Measurements from ENCODE around the gene AMFR.

The AMFR gene

DNA sequence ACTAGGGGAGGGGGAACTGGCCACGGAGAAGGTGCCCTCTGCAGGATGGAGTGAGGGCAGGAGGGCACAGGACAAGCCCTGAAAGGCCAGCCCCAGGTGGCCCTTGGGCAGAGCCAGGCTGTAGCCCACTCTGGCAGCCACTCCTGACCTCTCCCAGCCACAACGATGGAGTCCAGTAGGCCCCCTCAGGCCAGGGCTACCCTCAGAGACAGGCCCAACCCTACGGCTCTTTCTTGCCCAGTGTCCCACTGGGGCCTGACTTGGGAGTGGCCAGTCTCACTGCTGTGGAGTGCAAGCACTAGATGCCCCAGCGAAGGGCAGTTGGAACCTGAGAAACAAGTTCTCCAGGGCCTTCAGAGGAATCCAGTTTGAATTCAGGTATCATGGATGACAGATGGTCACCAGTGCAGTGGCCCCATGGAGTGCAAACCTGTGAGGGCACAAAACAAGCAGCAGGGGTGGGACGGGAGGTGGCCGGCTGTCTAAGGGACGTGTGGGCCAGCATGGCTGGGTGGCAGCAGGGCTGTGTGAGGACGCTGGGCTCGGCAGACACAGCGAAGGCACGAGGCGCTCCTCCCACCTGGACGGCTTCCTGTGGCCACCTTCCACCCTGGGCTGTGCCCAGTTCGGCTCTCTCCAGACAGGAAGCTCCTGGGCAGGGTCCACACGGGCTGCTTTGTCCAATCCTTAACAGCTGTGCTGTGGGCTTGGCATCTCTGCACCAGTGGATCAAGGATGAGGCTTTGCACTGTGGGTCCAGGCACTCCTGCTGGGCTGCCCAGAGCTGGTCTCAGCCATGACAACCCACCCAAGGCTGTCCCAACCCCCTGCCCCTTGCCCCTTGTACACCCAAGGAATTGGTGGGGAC is 72.1 kb downstream of the AMFR start:
- ATAC-seq (replicated peaks; ENCODE audit: extremely low read depth, poor library complexity, severe bottlenecking) (no peak), DNase-seq (ENCODE audit: low spot score in 2 of 2) (no peak)
- H3K36me3 Mint-ChIP-seq (ENCODE audit: insufficient read depth): peaks cover 3% of the 10 kb centered on the region
- H3K27me3 Mint-ChIP-seq: no peaks in the 10 kb centered on the region
- no peak overlapping the region for H3K4me3 Mint-ChIP-seq
- H3K4me1 Mint-ChIP-seq: peaks cover 17% of the 10 kb centered on the region
- no peaks in the 10 kb centered on the region for H3K9me3 Mint-ChIP-seq
- H3K27ac Mint-ChIP-seq (ENCODE audit: low read depth): peak overlapping the region; percentile 35

DNA sequence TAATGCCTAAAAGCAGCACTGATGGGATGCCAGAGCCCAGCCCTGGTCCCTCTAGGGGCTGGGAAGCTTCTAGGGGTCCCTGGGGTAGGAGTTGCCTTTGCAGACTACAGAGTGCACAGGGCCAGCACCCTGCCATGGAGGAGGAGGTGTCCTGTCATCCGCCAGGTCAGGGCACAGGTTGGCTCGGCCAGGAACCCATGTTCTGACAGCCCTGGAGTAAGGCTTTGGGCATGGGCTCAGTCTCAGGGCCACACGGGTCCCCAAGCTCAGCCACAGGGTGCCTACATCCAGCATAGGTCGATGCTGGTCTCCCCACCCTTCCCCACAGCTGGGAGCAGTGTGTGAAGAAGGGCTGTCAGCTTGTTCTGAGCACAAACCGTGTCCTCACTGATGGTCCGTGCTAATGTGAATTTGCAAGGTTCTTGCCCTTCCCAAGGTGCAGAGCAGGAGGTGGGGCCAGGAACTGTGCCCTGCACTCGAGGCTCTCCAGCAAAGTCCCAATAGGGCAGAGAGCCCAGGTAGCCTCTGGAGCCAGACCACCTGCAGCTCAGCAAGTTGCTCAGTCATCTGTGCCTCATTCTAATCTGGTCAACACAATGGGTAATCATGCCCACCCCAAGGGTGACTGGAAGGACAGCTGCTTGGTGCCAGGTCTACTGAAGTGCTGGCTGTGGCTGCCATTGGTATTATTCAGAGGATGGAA is 72.8 kb downstream of the AMFR start:
- no peak overlapping the region for H3K4me3 Mint-ChIP-seq
- H3K36me3 Mint-ChIP-seq (ENCODE audit: insufficient read depth): peaks cover 3% of the 10 kb centered on the region
- peaks cover 16% of the 10 kb centered on the region for H3K4me1 Mint-ChIP-seq
- H3K27me3 Mint-ChIP-seq: no peaks in the 10 kb centered on the region
- DNase-seq (ENCODE audit: low spot score in 2 of 2) (no peak), ATAC-seq (replicated peaks; ENCODE audit: extremely low read depth, poor library complexity, severe bottlenecking) (no peak)
- no peaks in the 10 kb centered on the region for H3K9me3 Mint-ChIP-seq
- H3K27ac Mint-ChIP-seq (ENCODE audit: low read depth): peak overlapping the region; percentile 35

DNA sequence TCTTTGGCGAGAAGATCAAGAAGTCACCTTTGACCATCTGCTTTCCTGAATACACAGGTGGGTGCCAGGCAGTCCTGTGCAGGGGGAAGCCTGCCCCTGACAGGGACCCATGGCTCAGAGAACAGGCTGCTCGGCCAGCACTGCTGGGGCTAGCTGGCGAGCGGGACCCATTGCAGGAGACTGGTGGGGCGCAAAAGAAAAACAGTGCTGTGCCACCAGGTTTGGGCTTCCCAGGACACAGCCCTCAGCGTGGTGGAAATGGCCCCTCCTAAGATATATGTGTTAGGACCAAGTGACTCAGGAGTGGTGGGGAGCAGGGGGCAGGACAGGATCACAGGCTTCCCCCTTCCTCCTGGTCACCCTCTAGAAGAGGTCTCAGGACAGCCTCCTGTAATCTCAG is 73.9 kb downstream of the AMFR start:
- peaks cover 6% of the 10 kb centered on the region for H3K4me1 Mint-ChIP-seq
- H3K27ac Mint-ChIP-seq (ENCODE audit: low read depth): no peak overlapping the region
- H3K9me3 Mint-ChIP-seq: no peaks in the 10 kb centered on the region
- no peak for ATAC-seq (replicated peaks; ENCODE audit: extremely low read depth, poor library complexity, severe bottlenecking)
- H3K27me3 Mint-ChIP-seq: no peaks in the 10 kb centered on the region
- H3K4me3 Mint-ChIP-seq: no peak overlapping the region
- no peak for DNase-seq (ENCODE audit: low spot score in 2 of 2)
- peaks cover 3% of the 10 kb centered on the region for H3K36me3 Mint-ChIP-seq (ENCODE audit: insufficient read depth)

DNA sequence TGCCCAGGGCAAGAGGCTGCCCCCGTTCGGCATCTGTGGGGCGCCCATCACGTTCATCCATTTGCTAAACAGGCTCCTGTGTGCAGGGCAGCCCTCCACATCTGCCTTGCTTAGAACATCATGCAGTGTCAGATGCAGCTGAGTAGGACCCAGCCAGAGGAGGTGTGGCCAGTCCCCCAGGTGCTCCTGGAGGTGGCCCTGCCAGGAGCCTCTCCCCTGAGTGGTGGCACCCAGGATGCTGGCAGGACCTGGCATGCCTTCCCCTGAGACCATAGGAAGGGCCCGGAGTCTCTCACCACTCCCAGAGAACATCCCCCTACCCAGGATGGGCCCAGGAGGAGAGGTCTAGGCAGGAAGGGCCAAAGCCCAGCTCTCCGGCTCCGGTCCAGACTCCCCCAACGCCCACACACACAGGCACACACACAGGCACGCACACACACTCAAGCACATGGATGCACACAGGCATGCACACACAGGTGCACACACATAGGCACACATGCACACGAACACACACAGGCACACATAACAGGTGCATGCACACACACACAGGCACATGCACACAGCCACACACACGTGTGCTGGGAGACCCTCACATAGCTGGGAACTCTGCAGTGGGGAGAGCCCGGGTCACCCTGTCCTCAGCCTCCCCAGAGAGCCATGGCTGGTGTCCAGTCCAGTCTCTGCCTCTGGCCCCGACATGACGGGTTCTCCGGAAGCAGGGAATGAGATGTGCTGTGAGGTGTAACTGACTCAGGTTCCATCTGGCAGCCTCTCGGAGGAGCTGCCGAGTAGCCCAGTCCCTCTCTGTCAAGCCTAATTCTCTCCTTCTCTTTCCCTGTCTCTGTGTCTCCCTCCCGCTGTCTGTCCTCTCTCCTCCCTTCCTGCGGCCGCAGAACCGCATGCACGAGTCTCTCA is 74.6 kb downstream of the AMFR start:
- DNase-seq (ENCODE audit: low spot score in 2 of 2): no peak

DNA sequence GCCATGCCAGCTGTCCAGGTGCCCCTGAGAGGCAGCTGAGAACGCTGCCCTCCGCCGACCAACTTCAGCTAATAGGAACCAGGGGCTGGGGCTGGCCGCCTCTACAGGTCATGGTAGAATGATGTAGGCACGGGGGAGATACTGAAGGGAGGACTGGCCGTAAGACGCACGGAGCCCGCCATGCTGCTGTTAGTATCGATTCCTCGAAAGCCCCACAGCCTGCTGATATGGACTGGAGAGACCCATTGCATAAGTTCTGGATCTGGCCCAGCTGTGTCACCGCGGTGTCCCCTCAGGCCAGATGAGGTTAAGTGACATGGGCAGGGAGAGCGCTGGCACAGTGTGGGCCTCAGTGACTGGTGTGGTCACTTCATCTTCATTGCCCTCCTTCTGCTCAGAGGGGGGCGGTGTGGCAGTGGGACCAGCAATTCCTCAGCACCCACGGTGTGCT is 75.6 kb downstream of the AMFR start:
- H3K27me3 Mint-ChIP-seq: no peaks in the 10 kb centered on the region
- H3K4me3 Mint-ChIP-seq: no peak overlapping the region
- H3K27ac Mint-ChIP-seq (ENCODE audit: low read depth): no peak overlapping the region
- no peaks in the 10 kb centered on the region for H3K9me3 Mint-ChIP-seq
- no peak for ATAC-seq (replicated peaks; ENCODE audit: extremely low read depth, poor library complexity, severe bottlenecking)
- DNase-seq (ENCODE audit: low spot score in 2 of 2): no peak
- H3K4me1 Mint-ChIP-seq: no peaks in the 10 kb centered on the region
- peaks cover 5% of the 10 kb centered on the region for H3K36me3 Mint-ChIP-seq (ENCODE audit: insufficient read depth)

More for the DNA sequence above, 74.6 kb downstream of the AMFR start:
- Mint-ChIP-seq H3K27ac (ENCODE audit: low read depth) (no peak overlapping the region), H3K36me3 (ENCODE audit: insufficient read depth) (peaks cover 5% of the 10 kb centered on the region), H3K4me3 (no peak overlapping the region), H3K27me3 (no peaks in the 10 kb centered on the region), H3K4me1 (no peaks in the 10 kb centered on the region), H3K9me3 (no peaks in the 10 kb centered on the region)
- ATAC-seq (replicated peaks; ENCODE audit: extremely low read depth, poor library complexity, severe bottlenecking): no peak

DNA sequence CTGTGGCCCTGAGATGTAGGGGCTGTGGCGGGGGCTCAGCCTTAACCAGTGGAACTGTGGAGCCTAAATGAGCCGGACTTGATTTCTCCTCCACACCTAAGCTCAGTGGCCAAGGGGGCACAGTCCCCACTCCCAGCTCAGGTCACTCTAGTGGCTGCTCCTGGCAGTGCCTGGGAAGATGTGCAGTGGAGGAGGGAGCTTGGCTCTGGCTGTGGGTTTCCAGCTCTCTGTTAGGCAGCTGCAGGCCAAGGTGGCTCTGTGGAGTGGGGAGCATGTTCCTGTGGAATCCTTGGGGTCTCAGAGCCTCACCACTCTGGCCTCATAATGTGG is 76.3 kb downstream of the AMFR start:
- peaks cover 7% of the 10 kb centered on the region for H3K36me3 Mint-ChIP-seq (ENCODE audit: insufficient read depth)
- no peaks in the 10 kb centered on the region for H3K9me3 Mint-ChIP-seq
- no peak for ATAC-seq (replicated peaks; ENCODE audit: extremely low read depth, poor library complexity, severe bottlenecking)
- H3K4me1 Mint-ChIP-seq: no peaks in the 10 kb centered on the region
- no peak overlapping the region for H3K4me3 Mint-ChIP-seq
- H3K27ac Mint-ChIP-seq (ENCODE audit: low read depth): no peak overlapping the region
- H3K27me3 Mint-ChIP-seq: no peaks in the 10 kb centered on the region
- no peak for DNase-seq (ENCODE audit: low spot score in 2 of 2)

DNA sequence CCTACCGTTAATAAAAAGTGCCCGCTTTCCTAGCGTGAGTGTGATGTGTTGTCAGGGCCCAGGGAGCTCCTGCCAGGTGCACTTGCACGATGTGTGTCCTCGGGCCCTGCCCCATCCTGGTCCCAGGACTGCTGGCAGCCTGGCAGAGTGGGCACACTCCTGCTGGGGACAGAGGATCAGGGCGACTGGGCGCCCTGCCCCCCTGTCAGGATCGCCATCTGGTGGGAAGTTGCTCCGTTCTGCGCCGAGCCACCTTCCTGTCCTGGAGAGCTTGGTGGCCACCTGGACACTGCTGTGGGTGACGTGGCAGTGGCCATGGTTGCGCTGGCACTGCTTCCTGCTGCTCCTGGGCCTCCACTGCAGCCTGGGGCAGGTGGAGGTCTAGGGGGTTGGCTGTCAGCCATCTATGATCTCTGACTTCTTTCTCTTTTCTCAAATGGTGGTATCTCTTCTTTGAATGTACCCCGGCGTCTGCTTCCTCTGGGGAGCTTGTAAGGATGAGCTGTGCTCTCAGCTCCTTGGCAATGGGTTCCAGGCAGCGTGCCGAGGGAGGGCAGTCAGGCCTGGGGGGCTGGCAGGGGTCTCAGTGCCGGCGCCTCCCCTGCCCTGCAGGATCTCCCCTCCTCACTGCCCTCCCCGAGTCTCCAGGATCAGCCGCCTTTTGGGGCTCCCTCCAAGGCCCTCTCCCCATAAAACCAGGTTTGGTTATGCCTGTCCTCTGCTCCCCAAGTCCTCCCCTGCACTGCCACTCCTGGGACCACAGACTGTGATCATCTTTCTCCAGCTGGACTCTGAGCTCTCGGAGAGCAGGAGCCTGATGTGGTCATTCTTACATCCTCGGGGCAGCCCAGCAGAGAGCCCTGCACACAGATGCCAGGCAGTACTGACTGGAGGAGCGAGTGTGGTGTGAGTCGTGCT is 76.9 kb downstream of the AMFR start:
- H3K4me3 Mint-ChIP-seq: no peak overlapping the region
- H3K27me3 Mint-ChIP-seq: no peaks in the 10 kb centered on the region
- no peak overlapping the region for H3K27ac Mint-ChIP-seq (ENCODE audit: low read depth)
- no peaks in the 10 kb centered on the region for H3K4me1 Mint-ChIP-seq
- peaks cover 7% of the 10 kb centered on the region for H3K36me3 Mint-ChIP-seq (ENCODE audit: insufficient read depth)
- no peaks in the 10 kb centered on the region for H3K9me3 Mint-ChIP-seq
- DNase-seq (ENCODE audit: low spot score in 2 of 2): no peak
- ATAC-seq (replicated peaks; ENCODE audit: extremely low read depth, poor library complexity, severe bottlenecking): no peak

DNA sequence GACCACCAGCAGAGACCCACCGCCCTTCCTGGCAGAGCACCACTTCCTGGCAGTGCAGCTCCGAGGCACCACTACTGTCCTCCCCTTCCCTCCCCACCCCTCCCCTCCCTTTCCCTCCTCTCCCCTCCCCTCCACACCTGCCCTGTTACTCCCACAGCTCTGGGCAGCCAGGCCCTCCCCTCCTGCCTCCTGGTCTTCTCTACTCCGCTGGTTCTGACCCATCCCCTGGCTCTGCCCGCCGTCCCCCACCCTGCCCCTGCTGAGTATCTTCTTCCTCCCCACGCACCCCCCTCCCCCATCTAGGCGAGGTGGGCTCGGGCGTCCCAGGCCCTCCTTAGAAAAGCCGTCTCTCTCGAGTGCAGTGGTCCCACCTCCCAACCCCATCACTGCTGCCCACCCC is 77.7 kb downstream of the AMFR start:
- ATAC-seq (replicated peaks; ENCODE audit: extremely low read depth, poor library complexity, severe bottlenecking): no peak
- H3K4me3 Mint-ChIP-seq: no peak overlapping the region
- no peaks in the 10 kb centered on the region for H3K9me3 Mint-ChIP-seq
- H3K27ac Mint-ChIP-seq (ENCODE audit: low read depth): no peak overlapping the region
- no peaks in the 10 kb centered on the region for H3K27me3 Mint-ChIP-seq
- no peak for DNase-seq (ENCODE audit: low spot score in 2 of 2)
- H3K36me3 Mint-ChIP-seq (ENCODE audit: insufficient read depth): peaks cover 7% of the 10 kb centered on the region
- H3K4me1 Mint-ChIP-seq: no peaks in the 10 kb centered on the region

DNA sequence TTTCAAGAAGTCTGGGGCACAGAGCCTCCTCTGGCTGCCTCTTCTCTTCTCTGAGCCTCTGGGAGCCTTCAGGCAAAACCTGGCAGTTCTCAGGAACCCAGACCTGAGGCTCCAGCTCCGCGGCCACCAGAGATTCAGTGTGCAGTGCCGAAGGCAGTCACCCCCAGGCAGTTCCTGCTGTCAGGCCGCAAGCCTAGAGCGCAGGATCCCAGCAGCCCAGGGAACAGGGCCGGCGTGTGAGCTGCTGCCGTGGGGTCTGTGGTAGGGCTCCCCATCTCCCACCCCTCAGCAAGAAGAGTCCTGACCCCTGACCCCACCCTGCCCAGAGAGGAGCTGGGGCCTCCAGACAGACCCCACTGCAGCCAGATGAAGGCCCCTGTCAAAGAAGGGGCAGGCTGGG is 78.2 kb downstream of the AMFR start:
- Mint-ChIP-seq H3K4me1 (no peaks in the 10 kb centered on the region), H3K9me3 (no peaks in the 10 kb centered on the region), H3K4me3 (no peak overlapping the region), H3K36me3 (ENCODE audit: insufficient read depth) (peaks cover 7% of the 10 kb centered on the region), H3K27ac (ENCODE audit: low read depth) (no peak overlapping the region), H3K27me3 (no peaks in the 10 kb centered on the region)
- ATAC-seq (replicated peaks; ENCODE audit: extremely low read depth, poor library complexity, severe bottlenecking) (no peak), DNase-seq (ENCODE audit: low spot score in 2 of 2) (no peak)

DNA sequence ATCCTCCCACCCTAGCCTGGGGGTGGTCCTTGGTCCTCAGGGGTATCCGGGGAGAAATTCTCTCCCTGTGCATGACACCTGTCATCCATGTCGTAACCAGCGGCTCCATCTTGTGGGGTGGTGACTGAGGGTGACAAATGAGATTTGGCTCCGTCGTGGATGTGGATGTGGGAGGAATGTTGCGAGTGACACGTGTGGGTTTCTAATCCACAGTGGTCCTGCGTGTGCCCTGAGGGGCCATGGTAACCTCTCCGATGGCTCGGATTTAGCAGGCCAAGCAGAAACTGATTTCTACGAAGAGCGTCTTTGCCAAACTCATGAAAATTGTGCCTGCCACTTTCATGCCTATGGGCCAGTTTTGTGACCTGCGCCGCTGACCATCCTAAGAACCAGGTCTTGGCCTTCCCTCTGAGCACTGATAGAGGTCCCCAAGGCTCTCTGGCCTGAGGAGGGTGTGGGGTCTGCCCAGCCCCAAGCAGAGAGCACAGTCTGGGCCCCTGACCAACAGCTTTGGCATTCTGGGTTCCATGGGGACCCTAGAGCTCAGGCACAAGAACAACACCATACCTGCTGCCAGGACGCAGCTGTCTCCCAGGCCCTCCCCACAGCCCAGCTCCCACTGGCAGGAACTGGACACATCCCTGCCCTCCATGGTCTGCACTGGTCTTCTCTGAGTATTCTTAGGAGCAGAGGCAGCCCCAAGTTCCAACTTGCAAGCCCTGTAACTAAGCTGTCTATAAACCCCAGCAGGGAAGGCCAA is 79.0 kb downstream of the AMFR start:
- Mint-ChIP-seq H3K27ac (ENCODE audit: low read depth) (no peak overlapping the region), H3K4me3 (no peak overlapping the region), H3K36me3 (ENCODE audit: insufficient read depth) (peaks cover 8% of the 10 kb centered on the region), H3K4me1 (no peaks in the 10 kb centered on the region), H3K27me3 (no peaks in the 10 kb centered on the region), H3K9me3 (no peaks in the 10 kb centered on the region)
- no peak for DNase-seq (ENCODE audit: low spot score in 2 of 2)
- no peak for ATAC-seq (replicated peaks; ENCODE audit: extremely low read depth, poor library complexity, severe bottlenecking)

DNA sequence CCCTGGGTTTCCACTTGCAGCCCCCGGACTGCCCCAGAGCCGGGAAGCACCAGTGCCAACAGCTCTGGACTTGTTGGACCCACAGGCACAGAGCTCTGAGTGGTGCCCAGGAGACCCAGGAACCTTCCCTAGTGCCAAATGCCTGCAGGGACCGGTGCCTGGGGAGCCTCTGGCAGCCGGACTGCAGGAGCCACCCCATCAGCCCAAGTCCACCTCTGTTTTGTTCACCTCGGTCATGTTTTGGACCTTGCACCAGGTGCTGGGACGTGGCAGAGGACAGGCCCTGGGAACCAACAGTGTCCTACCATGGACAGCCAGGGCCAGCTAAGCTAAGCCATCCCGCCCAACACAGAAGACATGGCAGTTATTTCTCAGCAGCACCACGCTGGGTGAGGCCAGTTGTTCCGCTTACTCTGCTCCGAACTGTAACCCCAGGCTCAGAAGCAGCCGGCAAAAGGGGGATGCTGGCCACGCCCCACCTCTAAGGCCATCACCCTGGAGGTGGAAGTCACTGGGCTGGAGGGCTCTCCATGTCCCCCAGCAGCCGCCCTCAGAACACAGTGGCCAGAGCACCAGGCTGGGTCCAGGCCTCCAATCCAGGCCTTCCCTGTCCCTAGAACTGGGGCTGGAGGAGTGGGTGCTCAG is 79.8 kb downstream of the AMFR start:
- Mint-ChIP-seq H3K4me3 (no peak overlapping the region), H3K4me1 (no peaks in the 10 kb centered on the region), H3K9me3 (no peaks in the 10 kb centered on the region), H3K36me3 (ENCODE audit: insufficient read depth) (peaks cover 9% of the 10 kb centered on the region), H3K27ac (ENCODE audit: low read depth) (no peak overlapping the region), H3K27me3 (no peaks in the 10 kb centered on the region)
- ATAC-seq (replicated peaks; ENCODE audit: extremely low read depth, poor library complexity, severe bottlenecking): no peak
- DNase-seq (ENCODE audit: low spot score in 2 of 2): no peak

Data from central memory CD8-positive, alpha-beta T cell (primary cell).